ENCODE measurements around the gene CORO6.

Gene CORO6

GRCh38 chr17:29630630-29631193, 8.0 kb upstream of the CORO6 start:
- no peak for DNase-seq

- no peak for DNase-seq
These were observed 7.1 kb upstream of the CORO6 start for GRCh38 chr17:29629839-29630238.

- no peak for DNase-seq
These were observed 5.9 kb upstream of the CORO6 start for GRCh38 chr17:29628644-29629043.

- DNase-seq = no peak
These were observed 5.2 kb upstream of the CORO6 start for GRCh38 chr17:29627951-29628350.

GRCh38 chr17:29625037-29625750, 2.5 kb upstream of the CORO6 start:
- no peak for DNase-seq

GRCh38 chr17:29624586-29624985, 1.9 kb upstream of the CORO6 start:
- DNase-seq = no peak

GRCh38 chr17:29623283-29623647, 553 bp upstream of the CORO6 start:
- DNase-seq = no peak

- DNase-seq = no peak
These were observed 939 bp downstream of the CORO6 start for GRCh38 chr17:29621751-29622194.

GRCh38 chr17:29620779-29621500, 1.8 kb downstream of the CORO6 start:
- no peak for DNase-seq

GRCh38 chr17:29620271-29620670, 2.4 kb downstream of the CORO6 start:
- peak; percentile 48 for DNase-seq

GRCh38 chr17:29619251-29619650, 3.5 kb downstream of the CORO6 start:
- no peak for DNase-seq

- DNase-seq = no peak
These were observed 4.2 kb downstream of the CORO6 start for GRCh38 chr17:29618272-29619065.

- DNase-seq = peak; percentile 62
These were observed 5.0 kb downstream of the CORO6 start for GRCh38 chr17:29617481-29618271.

- DNase-seq = peak; percentile 74
These were observed 5.6 kb downstream of the CORO6 start for GRCh38 chr17:29617125-29617480.

GRCh38 chr17:29616300-29617048, 6.2 kb downstream of the CORO6 start:
- DNase-seq = no peak

- peak; percentile 78 for DNase-seq
These were observed 7.0 kb downstream of the CORO6 start for GRCh38 chr17:29615492-29616299.

GRCh38 chr17:29615048-29615385, 7.7 kb downstream of the CORO6 start:
- peak; percentile 34 for DNase-seq

- DNase-seq = no peak
These were observed 8.2 kb downstream of the CORO6 start for GRCh38 chr17:29614349-29615047.

GRCh38 chr17:29613856-29614255, 8.9 kb downstream of the CORO6 start:
- no peak for DNase-seq

- peak; percentile 86 for DNase-seq
These were observed 9.3 kb downstream of the CORO6 start for GRCh38 chr17:29613352-29613837.
